ENCODE data around the gene PAAF1. TPM values are rescaled to one million over a fixed set of nuclear protein-coding genes. Genes with fewer than 3 reads are reported as not detected.

PAAF1 gene
- total and polyA plus RNA-seq, 2 experiments from 2014 or later = 13.6 to 18.1 TPM

- Histone ChIP-seq H2AFZ (no peak overlapping the region), H3K27me3 (ENCODE audit: insufficient read depth) (no peaks in the 10 kb centered on the region), H3K36me3 (ENCODE audit: insufficient read depth) (no peaks in the 10 kb centered on the region), H3K9me2 (ENCODE audit: insufficient read depth) (no peaks in the 10 kb centered on the region), H3K4me1 (ENCODE audit: insufficient read depth) (no peaks in the 10 kb centered on the region), H3K4me3 (no peak overlapping the region), H4K20me1 (replicated peaks; ENCODE audit: insufficient read depth) (no peaks in the 10 kb centered on the region), H3K79me2 (replicated peaks; ENCODE audit: insufficient read depth) (no peaks in the 10 kb centered on the region), H3K4me2 (no peak overlapping the region), H3F3A (replicated peaks; ENCODE audit: low read depth) (no peaks in the 10 kb centered on the region), H3K27ac (ENCODE audit: low read depth) (no peak overlapping the region)
- Mint-ChIP-seq H3K4me1 (no peaks in the 10 kb centered on the region), H3K9me3 (no peaks in the 10 kb centered on the region), H3K4me3 (no peak overlapping the region), H3K27ac (no peak overlapping the region), H3K36me3 (ENCODE audit: low read depth) (peaks cover 5% of the 10 kb centered on the region; the same call in 1 of the 3 replicates), H3K27me3 (ENCODE audit: insufficient read depth, low read depth, poor library complexity) (no peaks in the 10 kb centered on the region)
- DNase-seq (ENCODE audit: low spot score) (no peak), ATAC-seq (no peak)
- TF ChIP-seq ZNF462 (CRISPR knock-in tag; IDR thresholded peaks at IDR 0.05) (no peak), ZNF114 (CRISPR knock-in tag; IDR thresholded peaks at IDR 0.05) (no peak), NANOG (IDR thresholded peaks at IDR 0.05; ENCODE audit: borderline replicate concordance) (no peak), EZH2 (IDR thresholded peaks at IDR 0.05; ENCODE audit: low read depth, unreplicated experiment) (no peak), JUNB (IDR thresholded peaks at IDR 0.05; ENCODE audit: unreplicated experiment) (no peak), REST (IDR thresholded peaks at IDR 0.05; ENCODE audit: unreplicated experiment) (no peak), CTCF (conservative IDR thresholded peaks at IDR 0.05; ENCODE audit: low read depth in 2 of 2) (no peak), ZNF331 (CRISPR knock-in tag; IDR thresholded peaks at IDR 0.05; ENCODE audit: low read depth) (no peak), STAT1 (IDR thresholded peaks at IDR 0.05; ENCODE audit: unreplicated experiment) (no peak), ETS1 (IDR thresholded peaks at IDR 0.05) (no peak), EZH2phosphoT487 (IDR thresholded peaks at IDR 0.05; ENCODE audit: unreplicated experiment) (no peak), CREB1 (CRISPR knock-in tag; IDR thresholded peaks at IDR 0.05; ENCODE audit: low read depth) (no peak), POLR2AphosphoS5 (IDR thresholded peaks at IDR 0.05; ENCODE audit: low read depth) (no peak)
These were observed 39.6 kb downstream of the PAAF1 start for GRCh38 chr11:73916435-73916834.
